Prostate gland (tissue), 2 donors: ENCODE data around the gene TPM3. TPM values are rescaled to one million over a fixed set of nuclear protein-coding genes. Genes with fewer than 3 reads are reported as not detected.

Source experiments
- DNase-seq: peaks from one replicate; pipeline ENCODE4 v3.0.0-alpha.2; 2019; ENCODE audit warnings: low spot score
- H3K27ac ChIP-seq, 2 donors: fragments of 200-600 bp; sonication (generic); 2 replicates each; pipeline ENCODE4 v1.5.1; 2017 to 2019
- H3K27me3 ChIP-seq: fragments of 200-600 bp; sonication (generic); replicated peaks from 2 replicates; pipeline ENCODE4 v1.5.1; 2019; ENCODE audit not compliant: insufficient read depth
- H3K36me3 ChIP-seq, 2 donors: fragments of 200-600 bp; sonication (generic); 1 replicate in 1 of 2; 2 replicates in 1 of 2; pipeline versions ENCODE4 v1.5.1 to v1.8.1; 2017 to 2019
- H3K4me1 ChIP-seq: fragments of 200-600 bp; sonication (generic); replicated peaks from 2 replicates; pipeline ENCODE4 v1.5.1; 2019
- H3K4me3 ChIP-seq, 2 donors: fragments of 200-600 bp; sonication (generic); 2 replicates each; pipeline ENCODE4 v1.5.1; 2017 to 2019
- H3K9me3 ChIP-seq: fragments of 200-600 bp; sonication (generic); 2 replicates; pipeline ENCODE4 v1.5.1; 2017
- POLR2A ChIP-seq: fragments of 450-650 bp; IDR thresholded peaks from one replicate; pipeline ENCODE4 v1.6.1; 2016; ENCODE audit warnings: antibody characterized with exemption, mild to moderate bottlenecking
- POLR2AphosphoS5 ChIP-seq: sonication (generic); formaldehyde crosslinking; IDR thresholded peaks from one replicate; pipeline ENCODE4 v1.6.1; 2017; ENCODE audit warnings: antibody characterized with exemption
- WGBS: methylation state at CpG from one replicate; pipeline ENCODE4 v1.1.5; 2018; 5-methylcytosine and 5-hydroxymethylcytosine counted together
- intact Hi-C: fragments of 100-400 bp; cut with DNase I; formaldehyde crosslinking; loops from one replicate; pipeline ENCODE4 v1.14.2; 2022
- total RNA-seq, 2 donors: library from RNA; depleted of rRNA; stranded (reverse); fragments of >200 nt; gene quantifications; one replicate each; pipeline ENCODE4 v1.1.0, GENCODE V29; 2016
- TF ChIP-seq, protein P1 (sequence below), 4 experiments: fragments of 200-600 bp in 2 of 4; fragments of 450-650 bp in 2 of 4; sonication (generic) in 2 of 4; IDR thresholded peaks; 1 replicate in 3 of 4; 2 replicates in 1 of 4; pipeline ENCODE4 v1.5.1; 2016 to 2019; ENCODE audit warnings: antibody characterized with exemption in 4 of 4, mild to moderate bottlenecking in 2 of 4, moderate library complexity in 2 of 4

TPM3 gene
- total RNA-seq, 2 donors from 2014 or later: 147 to 277 TPM

DNA sequence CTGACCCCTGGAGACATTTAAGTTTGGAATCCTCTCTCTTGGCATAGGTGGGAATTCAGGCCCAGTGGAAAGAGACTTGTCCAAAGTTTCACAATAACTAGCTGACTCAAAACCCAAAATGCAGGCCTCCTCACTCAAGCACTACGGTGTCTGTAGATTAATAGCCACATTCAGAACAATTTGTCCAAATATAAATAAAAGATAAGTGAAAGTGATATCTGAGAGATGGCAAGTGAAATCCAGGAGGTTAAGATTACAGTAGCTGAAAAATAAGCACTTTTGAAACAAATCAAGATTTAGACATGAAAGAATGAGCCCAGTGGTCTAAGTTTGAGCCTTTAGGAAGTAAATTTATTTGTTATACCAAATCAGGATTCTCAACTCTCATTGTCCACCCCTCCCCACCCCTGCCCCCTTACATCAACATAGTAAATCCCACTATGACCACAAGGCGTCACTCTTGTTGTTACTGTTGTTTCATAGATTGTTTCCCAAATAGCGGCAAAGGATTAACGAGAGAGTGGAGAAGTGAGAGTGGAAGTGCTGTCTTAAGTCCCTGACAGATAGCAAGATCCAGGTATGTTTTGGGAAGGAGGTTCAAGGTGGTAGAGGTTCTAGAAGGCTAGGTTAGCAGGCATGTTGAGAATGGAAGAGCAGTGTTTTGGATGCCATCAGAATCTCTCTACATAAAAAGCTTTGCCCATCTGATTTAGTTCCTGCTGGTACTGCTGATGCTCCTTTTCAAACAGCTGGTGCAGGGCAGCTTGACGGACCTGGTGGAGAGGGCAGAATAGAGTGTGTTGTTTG, 7.1 kb upstream of the TPM3 start:
- TF ChIP-seq, protein P1, sequence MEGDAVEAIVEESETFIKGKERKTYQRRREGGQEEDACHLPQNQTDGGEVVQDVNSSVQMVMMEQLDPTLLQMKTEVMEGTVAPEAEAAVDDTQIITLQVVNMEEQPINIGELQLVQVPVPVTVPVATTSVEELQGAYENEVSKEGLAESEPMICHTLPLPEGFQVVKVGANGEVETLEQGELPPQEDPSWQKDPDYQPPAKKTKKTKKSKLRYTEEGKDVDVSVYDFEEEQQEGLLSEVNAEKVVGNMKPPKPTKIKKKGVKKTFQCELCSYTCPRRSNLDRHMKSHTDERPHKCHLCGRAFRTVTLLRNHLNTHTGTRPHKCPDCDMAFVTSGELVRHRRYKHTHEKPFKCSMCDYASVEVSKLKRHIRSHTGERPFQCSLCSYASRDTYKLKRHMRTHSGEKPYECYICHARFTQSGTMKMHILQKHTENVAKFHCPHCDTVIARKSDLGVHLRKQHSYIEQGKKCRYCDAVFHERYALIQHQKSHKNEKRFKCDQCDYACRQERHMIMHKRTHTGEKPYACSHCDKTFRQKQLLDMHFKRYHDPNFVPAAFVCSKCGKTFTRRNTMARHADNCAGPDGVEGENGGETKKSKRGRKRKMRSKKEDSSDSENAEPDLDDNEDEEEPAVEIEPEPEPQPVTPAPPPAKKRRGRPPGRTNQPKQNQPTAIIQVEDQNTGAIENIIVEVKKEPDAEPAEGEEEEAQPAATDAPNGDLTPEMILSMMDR (IDR thresholded peaks at IDR 0.05): peak; percentile 13 to 50 (median 38)
- TF ChIP-seq POLR2A: no peak
- TF ChIP-seq POLR2AphosphoS5: peak; percentile 49
- Histone ChIP-seq H3K4me3 (no peak overlapping the region), H3K9me3 (no peaks in the 10 kb centered on the region), H3K27ac (peak overlapping the region; percentile 15 to 45), H3K36me3 (no peaks in the 10 kb centered on the region), H3K4me1 (no peaks in the 10 kb centered on the region), H3K27me3 (no peaks in the 10 kb centered on the region)
- WGBS: 3% methylated on average over 5 of the region's 5 CpGs
- DNase-seq: peak; percentile 40
- intact Hi-C loops: loop anchor here (5.0 to 10.0 kb wide), 2 partner anchors 73 to 136 kb away; partner anchors contain the start of gene HAX1

DNA sequence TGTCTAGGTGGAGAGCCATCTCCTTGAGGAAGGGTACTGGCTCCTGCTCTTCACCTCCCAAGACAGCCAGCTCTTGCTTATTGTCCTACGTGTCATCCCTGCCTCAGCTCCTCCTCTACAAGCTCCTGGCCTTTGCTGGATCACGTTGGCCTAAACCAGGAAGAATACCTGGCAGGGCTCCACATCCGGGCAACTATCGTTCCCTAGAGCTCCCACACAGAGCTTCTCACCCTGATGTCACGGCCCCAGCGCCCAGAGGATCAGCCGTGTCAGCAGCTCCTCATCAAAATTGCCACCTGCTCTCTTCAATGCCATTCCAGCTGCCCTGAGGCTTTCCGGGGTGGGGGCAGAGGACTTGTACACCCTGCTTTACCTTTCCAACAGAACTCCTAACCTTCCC, 1.9 kb upstream of the TPM3 start:
- no peak for DNase-seq
- no peaks in the 10 kb centered on the region for H3K4me1 ChIP-seq
- no peak for TF ChIP-seq POLR2AphosphoS5
- TF ChIP-seq, protein P1 (IDR thresholded peaks at IDR 0.05): no peak
- no peak for TF ChIP-seq POLR2A
- H3K36me3 ChIP-seq: no peaks in the 10 kb centered on the region
- WGBS: 58% methylated on average over 8 of the region's 8 CpGs
- H3K9me3 ChIP-seq: no peaks in the 10 kb centered on the region
- intact Hi-C loops: loop anchor here (10.0 kb wide), 1 partner anchor 141 kb away; no protein-coding TSS in a partner anchor
- no peak overlapping the region for H3K27ac ChIP-seq
- no peaks in the 10 kb centered on the region for H3K27me3 ChIP-seq
- H3K4me3 ChIP-seq: no peak overlapping the region

DNA sequence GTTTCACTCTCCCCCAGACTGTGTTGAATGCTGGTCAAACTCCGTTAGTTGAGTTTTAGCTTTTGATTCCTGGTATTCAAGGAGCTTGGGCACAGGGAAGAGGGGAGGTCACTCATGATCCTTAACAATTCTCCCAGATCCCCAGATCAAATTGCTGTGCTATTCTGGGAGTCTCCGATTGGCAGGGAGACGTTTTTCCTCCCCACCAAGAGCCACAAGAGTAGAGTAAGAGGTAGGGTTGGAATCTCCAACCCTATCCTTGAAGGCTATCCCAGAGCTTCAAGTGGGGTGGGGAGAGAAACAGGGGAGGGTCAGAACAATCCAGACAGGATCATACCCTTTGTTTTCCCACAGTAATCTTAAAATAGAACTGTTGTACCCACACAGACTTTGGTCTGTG, 576 bp upstream of the TPM3 start:
- H3K27me3 ChIP-seq: no peaks in the 10 kb centered on the region

DNA sequence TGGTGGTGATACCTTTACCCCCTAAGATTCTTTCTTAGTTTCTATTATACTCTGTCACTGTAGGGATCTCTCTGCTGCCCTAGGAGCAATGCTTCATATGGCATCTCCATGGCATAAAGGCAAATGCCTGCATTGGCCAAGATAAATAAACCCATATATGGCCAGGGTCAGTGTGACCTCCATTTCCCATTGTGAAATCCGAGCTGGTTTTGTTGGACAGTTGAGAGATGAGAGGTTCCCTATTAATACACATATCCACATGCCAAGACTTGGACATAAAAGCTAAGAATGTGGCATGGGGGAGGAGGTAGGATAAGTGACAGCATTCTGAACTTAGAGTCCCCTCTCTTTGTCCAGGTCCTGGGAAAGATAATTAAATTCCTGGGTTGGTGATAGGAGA, 1.4 kb downstream of the TPM3 start:
- Histone ChIP-seq H3K9me3 (no peaks in the 10 kb centered on the region), H3K4me1 (no peaks in the 10 kb centered on the region), H3K27ac (no peak overlapping the region), H3K27me3 (no peaks in the 10 kb centered on the region), H3K4me3 (no peak overlapping the region), H3K36me3 (no peaks in the 10 kb centered on the region)
- intact Hi-C loops: loop anchor here (10.0 kb wide), 1 partner anchor 144 kb away; no protein-coding TSS in a partner anchor
- no peak for DNase-seq
- WGBS: 6% methylated on average over 1 of the region's 1 CpG
- peak; percentile 10 for TF ChIP-seq POLR2AphosphoS5
- TF ChIP-seq, protein P1 (IDR thresholded peaks at IDR 0.05): no peak

More for the DNA sequence above, 576 bp upstream of the TPM3 start:
- TF ChIP-seq, protein P1 (IDR thresholded peaks at IDR 0.05): no peak
- TF ChIP-seq POLR2AphosphoS5: no peak
- no peak for TF ChIP-seq POLR2A
- 65% methylated on average over 3 of the region's 3 CpGs for WGBS
- intact Hi-C loops: loop anchor here (10.0 kb wide), 1 partner anchor 142 kb away; no protein-coding TSS in a partner anchor
- no peak for DNase-seq
- no peaks in the 10 kb centered on the region for H3K4me1 ChIP-seq
- no peaks in the 10 kb centered on the region for H3K9me3 ChIP-seq
- H3K4me3 ChIP-seq: no peak overlapping the region
- no peak overlapping the region for H3K27ac ChIP-seq
- H3K36me3 ChIP-seq: no peaks in the 10 kb centered on the region
